GM12872 (cell line): Measurements from ENCODE around the gene PRKAA1.

Experiments
- TF ChIP-seq, protein P1 (sequence below): IDR thresholded peaks from 3 replicates; pipeline ENCODE4 v1.5.1; 2011; ENCODE audit warnings: low read depth, mild to moderate bottlenecking, low read length, moderate library complexity; ENCODE audit not compliant: insufficient read depth

PRKAA1 gene

GRCh38 chr5:40738502-40738901, 59.7 kb downstream of the PRKAA1 start:
- TF ChIP-seq, protein P1, sequence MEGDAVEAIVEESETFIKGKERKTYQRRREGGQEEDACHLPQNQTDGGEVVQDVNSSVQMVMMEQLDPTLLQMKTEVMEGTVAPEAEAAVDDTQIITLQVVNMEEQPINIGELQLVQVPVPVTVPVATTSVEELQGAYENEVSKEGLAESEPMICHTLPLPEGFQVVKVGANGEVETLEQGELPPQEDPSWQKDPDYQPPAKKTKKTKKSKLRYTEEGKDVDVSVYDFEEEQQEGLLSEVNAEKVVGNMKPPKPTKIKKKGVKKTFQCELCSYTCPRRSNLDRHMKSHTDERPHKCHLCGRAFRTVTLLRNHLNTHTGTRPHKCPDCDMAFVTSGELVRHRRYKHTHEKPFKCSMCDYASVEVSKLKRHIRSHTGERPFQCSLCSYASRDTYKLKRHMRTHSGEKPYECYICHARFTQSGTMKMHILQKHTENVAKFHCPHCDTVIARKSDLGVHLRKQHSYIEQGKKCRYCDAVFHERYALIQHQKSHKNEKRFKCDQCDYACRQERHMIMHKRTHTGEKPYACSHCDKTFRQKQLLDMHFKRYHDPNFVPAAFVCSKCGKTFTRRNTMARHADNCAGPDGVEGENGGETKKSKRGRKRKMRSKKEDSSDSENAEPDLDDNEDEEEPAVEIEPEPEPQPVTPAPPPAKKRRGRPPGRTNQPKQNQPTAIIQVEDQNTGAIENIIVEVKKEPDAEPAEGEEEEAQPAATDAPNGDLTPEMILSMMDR: no peak

DNA sequence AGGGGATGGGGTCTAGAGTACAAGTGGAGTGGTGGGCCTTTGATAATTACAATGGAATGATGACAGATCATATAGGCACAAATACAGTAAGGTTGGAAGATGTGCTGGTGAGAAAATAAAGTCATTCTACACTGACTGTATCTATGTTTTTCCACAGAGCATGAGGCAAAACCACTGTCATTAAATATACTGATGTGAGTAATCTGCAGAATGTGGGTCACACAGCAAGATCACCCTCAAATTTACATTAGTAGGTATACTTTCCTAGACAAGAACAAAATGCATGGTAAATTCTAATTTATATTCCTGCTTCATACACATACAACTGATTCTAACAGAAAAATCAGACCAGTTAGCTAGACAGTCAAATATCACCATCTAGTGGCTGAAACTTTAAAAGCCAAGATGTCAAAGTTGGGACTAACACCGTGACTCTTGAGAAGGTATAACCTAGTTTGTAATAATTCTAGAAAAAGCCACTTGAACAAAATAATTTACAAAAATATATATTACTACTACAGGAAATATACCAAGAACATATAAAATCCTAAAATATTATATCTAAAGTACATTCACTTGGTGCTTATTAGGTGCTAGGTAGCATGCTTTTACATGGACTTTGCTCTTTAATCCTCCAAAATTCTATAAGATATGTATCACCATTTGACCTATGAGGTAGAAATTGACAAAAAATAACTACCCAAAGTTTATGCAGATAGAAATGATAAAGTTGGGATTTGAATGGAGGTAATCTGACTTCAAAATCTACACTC, 61.9 kb downstream of the PRKAA1 start:
- TF ChIP-seq, protein P1: peak; percentile 56; the same call in 2 of the 3 replicates

- TF ChIP-seq, protein P1: no peak
Measured at GRCh38 chr5:40735609-40736008, 62.6 kb downstream of the PRKAA1 start.

DNA sequence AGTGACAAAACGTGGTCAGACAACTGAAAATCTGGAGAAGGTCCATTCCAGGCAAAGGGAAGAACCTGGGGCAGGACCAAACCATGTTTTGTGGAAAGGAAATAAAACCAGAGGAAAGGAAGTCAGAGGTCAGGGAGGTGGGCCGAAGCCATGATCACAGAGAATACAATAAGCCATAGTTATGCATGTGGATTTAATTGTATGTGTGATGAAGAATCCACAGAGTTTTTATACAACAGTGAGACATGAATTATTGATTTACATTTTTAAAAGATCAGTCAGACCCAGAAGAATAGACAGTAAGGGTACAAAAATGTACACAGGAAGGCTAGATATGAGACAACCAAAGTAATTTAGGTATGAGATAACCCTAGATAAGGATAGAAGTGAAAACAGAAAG, 63.2 kb downstream of the PRKAA1 start:
- TF ChIP-seq, protein P1: no peak

DNA sequence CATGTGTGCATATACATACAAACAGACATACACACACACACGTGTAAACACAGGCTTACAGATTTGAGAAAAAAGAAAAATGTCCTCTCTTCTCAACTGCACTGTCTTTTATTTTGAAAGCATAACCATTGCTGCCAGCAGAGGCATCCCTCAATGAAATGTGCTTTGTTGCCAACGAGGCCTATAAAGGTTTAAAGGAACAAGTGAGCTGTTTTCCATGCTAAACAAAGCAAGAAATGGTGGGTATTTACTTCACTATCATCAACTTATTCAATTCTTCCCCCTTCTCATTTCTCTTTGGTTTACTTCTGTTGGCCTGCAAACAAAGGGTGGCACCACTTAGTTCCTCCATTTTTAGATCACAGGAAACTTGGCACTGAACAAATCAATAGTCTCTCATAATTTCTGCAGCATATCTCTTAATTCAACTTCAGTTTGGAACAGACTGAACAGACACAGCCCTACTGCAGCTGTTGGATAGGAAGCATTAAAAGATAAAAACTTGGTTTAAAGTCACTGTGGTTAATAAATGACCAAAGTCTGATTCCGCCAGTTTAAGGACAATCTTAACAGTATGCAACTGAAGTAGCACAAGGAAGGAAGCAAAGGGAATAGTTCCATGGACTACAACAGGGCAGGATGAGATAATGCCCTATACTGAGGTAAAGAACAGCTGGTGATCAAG, 64.2 kb downstream of the PRKAA1 start:
- TF ChIP-seq, protein P1: no peak

DNA sequence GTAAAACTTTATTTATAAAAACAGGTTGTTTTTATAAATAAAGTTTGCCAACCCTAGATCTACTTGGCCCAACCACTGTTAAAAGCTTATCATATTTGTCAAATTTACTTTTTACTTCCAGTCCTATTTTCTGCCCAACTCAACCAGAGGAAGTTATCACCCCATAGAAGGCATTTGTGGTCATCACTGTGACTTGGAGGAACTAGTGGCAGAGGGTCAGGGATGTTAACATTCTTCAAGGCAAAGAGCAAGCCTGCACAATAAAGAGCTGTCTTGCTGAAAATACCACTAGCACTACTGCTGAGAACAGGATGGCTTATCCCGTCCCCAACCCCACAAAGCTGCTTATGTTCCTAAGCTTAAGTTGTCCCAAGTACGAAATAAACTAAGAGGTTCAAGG, 64.7 kb downstream of the PRKAA1 start:
- TF ChIP-seq, protein P1: no peak

DNA sequence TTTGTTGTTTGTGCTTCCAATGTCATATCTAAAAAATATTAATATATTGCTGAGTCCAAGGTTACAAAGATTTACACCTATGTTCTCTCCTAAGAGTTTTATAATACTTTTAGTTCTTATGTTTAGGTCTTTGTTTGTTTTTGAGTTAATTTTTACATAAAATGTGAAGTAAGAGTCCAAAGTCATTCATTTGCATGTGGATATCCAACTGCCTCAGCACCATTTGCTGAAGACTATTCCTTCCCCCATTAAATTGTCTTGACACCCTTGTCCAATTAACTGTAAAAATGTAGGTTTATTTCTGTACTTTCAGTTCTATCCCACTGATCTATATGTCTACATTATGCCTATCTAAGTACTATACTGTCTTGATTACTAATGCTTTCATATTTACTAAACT, 78.1 kb downstream of the PRKAA1 start:
- TF ChIP-seq, protein P1: no peak
